Activated naive CD4-positive, alpha-beta T cell treated with anti-CD3 and anti-CD28 coated beads, Interleukin-2, amount 10 ng/mL, durations not matched to agents 5 hours and 36 hours (primary cell): ENCODE results near the gene SPTBN2. TPM values are rescaled to one million over a fixed set of nuclear protein-coding genes. Genes with fewer than 3 reads are reported as not detected.

Source experiments
- total RNA-seq, 2 experiments: library from RNA; stranded (reverse); gene quantifications; one replicate each; pipeline ENCODE4 v1.2.3, GENCODE V29; 2021

SPTBN2 gene
- total RNA-seq, result under 1 TPM; 0.05 to 0.08 TPM

DNA sequence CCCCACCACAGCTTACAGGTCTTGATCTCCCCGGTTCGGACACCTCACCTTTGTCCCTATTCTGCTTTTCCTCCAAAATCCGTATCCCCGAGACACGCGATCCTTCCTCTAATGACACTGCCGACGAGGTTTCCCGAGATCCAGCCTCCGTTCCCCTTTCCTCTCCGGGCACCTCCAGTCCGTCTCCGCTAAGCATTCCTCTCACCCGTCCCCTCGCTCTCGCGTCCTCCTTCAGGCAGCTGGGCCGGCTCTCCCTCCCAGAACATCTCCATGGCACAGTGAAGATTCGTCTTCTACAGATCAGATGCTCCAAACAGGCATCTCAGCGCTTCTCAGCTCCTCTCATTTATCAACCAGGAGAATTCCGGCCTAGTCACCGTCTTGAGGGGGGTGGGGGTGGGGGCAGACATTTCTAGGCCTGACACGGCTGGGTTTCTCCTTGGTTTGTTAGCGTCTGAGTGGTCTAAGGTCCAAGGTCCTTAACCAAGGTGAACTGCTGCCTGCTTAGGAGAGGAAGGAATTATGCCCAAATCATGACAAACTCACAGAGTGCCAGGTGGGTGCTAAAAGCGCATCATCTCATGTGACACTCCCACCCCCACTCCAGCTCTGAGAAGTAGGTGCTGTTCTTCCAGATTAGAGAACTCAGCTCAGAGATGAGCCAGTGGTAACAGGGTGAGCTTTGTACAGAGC is at the start of gene SPTBN2:
TSS of gene SPTBN2 (minus strand) at position 524 of the 693 bp plus-strand sequence. CDS start 7,976 bp downstream, outside the sequence.

DNA sequence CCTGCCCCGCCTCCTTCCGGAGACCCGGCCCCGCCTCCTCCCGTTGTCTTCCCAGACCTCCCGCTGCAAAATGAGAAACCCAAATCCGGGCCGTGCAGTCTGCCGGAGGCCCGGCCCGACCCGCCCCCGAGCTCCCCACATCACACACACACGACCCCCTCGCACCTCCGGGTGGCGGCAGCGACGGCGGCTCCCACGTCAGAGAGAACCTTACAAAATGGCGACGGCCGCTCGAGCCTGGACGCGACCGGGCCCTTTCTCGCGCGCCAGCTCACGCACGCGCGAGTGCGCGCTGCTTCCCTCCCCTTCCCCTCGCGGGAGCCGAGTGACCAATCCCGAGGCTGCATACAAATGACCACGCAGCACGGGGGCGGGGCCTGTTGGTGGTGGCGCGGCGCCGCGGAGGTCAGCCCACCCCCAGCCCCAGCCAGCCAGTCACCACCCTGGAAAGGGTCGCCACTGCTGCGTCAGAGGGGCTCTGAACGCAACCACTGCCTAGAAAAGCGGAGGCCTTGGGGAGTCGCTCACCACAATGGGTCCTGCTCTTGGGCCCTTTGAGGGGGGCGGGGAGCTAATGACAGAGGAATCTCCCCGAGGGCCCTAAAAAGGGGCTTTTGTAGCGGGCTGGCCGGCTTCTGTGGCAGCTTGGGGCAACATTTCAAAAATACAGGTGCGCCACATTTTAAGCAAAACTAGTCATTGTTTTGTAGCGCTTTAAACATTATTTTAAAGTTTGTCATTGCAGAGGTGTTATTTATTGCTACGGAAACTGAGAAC is 51.2 kb downstream of the SPTBN2 start, which contains the start of gene RBM4B:
TSS of gene RBM4B (minus strand) at position 289 of the 777 bp plus-strand sequence. CDS start 808 bp downstream, outside the sequence.

DNA sequence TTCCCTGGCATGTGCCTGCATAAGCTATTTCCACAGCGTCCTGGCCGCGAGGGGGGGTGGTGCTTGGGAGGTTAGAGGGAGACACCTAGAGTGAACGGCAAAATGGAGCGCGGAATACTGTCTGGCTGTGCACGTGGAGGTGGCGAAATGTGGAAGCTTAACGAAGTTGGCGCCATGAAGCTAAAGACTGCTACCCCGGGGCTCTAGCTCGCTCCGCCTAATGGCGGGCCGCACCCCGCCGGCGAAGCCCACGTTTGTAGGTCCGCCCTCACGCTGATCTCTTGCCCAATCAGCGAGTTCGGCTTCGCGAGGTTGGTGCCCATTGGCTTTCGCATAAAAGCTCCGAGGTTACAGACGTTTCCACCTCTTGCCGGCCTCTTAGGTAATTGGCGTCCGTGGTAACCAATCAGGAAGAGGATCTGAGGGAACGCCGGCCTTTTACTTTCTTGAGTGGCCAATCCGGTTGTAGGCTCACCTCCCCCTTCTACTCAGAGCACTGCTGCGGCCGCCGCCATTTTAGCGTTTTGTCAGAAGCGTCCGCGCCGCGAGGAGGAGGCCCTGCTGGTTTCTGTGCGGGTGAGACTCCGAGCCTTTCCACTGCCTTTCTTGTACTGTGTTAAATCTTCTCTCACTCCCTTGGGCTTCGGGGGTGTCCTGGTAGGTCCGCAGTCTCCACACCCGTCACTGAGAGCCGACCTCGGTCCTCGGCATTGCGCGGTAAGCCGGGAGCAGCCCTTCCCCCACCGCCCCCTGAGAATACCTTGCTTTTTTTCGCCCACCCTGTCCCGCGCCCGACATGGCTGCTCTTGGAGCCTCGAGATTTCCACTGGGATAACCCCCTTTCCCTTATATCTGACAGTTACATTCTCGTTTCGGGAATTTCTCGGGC is 90.6 kb downstream of the SPTBN2 start, which contains the start of gene RBM4:
TSS of gene RBM4 (plus strand) at position 527 of the 889 bp plus-strand sequence. CDS start 1,009 bp downstream, outside the sequence.

Other genes with a start within 250 kb of the SPTBN2 start
- 10 to 100 TPM; 61.8 to 62.5 TPM for gene DPP3, start 248.8 kb downstream of the SPTBN2 start, total RNA-seq
- gene BBS1, start 218.6 kb downstream of the SPTBN2 start, total RNA-seq, result 10 to 100 TPM; 14.8 to 16.2 TPM
- gene ZDHHC24, start 183.2 kb downstream of the SPTBN2 start, total RNA-seq, result 10 to 100 TPM; 17.0 to 18.0 TPM
- under 1 TPM in 1 of 2 experiments, not detected in 1; 0.05 TPM for gene ACTN3, start 182.3 kb downstream of the SPTBN2 start, total RNA-seq
- gene CTSF, start 160.6 kb downstream of the SPTBN2 start, total RNA-seq, result 1 to 10 TPM; 4.4 to 4.5 TPM
- under 1 TPM in 1 of 2 experiments, not detected in 1; 0.07 TPM for gene CCDC87, start 136.2 kb downstream of the SPTBN2 start, total RNA-seq
- 10 to 100 TPM; 36.7 to 40.0 TPM for gene CCS, start 136.0 kb downstream of the SPTBN2 start, total RNA-seq
- 100 to 1,000 TPM; 112 to 125 TPM for gene RBM14, start 112.6 kb downstream of the SPTBN2 start, total RNA-seq
- 100 to 1,000 TPM; 123 to 132 TPM for gene RBM4, start 90.5 kb downstream of the SPTBN2 start, total RNA-seq
- 10 to 100 TPM; 17.4 to 20.0 TPM for gene RBM4B, start 51.3 kb downstream of the SPTBN2 start, total RNA-seq
- 10 to 100 TPM; 17.4 to 21.5 TPM for gene RCE1, start 114.2 kb upstream of the SPTBN2 start, total RNA-seq
- gene LRFN4, start 127.8 kb upstream of the SPTBN2 start, total RNA-seq, result 10 to 100 TPM; 18.4 to 19.1 TPM
- gene PC, start 229.2 kb upstream of the SPTBN2 start, total RNA-seq, result 1 to 10 TPM; 8.5 to 8.7 TPM
- not detected for gene C11orf86, start 246.1 kb upstream of the SPTBN2 start, total RNA-seq